ENCODE data around the gene HOXA13. TPM values are rescaled to one million over a fixed set of nuclear protein-coding genes. Genes with fewer than 3 reads are reported as not detected.

The HOXA13 gene
- total RNA-seq, 2 donors from 2014 or later, result not detected

GRCh38 chr7:27185854-27186667 is 13.8 kb downstream of the HOXA13 start:
- H3K27me3 Mint-ChIP-seq (ENCODE audit: insufficient read depth), result peaks cover 100% of the 10 kb centered on the region
- no peak for TF ChIP-seq CTCF (conservative IDR thresholded peaks at IDR 0.05)
- no peak overlapping the region for H3K9ac ChIP-seq (ENCODE audit: extremely low read depth, low read length, poor library complexity, severe bottlenecking)
- no peaks in the 10 kb centered on the region for H3K36me3 Mint-ChIP-seq (ENCODE audit: low read depth)
- H3K9me3 Mint-ChIP-seq, result no peaks in the 10 kb centered on the region
- DNase-seq, result peak; percentile 71
- 0 to 6% methylated on average over 5 to 23 of the region's 24 CpGs for WGBS, 2 experiments (ENCODE audit: insufficient coverage in 1 of 2, insufficient read length in 1 of 2)
- H3K27ac Mint-ChIP-seq, result no peak overlapping the region
- peaks cover 17% of the 10 kb centered on the region for H3K4me1 Mint-ChIP-seq
- H3K4me3 Mint-ChIP-seq, result peak overlapping the region; percentile 7
- no peaks in the 10 kb centered on the region for H3K9me3 ChIP-seq (ENCODE audit: control insufficient read depth, low read length)
- H3K4me1 ChIP-seq (ENCODE audit: control insufficient read depth, insufficient read depth, low read length), result peaks cover 9% of the 10 kb centered on the region
- H3K27ac ChIP-seq (ENCODE audit: low read depth, low read length), result no peak overlapping the region
- H3K4me3 ChIP-seq (ENCODE audit: low read length), result no peak overlapping the region
- peaks cover 100% of the 10 kb centered on the region for H3K27me3 ChIP-seq (ENCODE audit: control insufficient read depth, insufficient read depth, low read length, poor library complexity, severe bottlenecking)
- H3K36me3 ChIP-seq (ENCODE audit: control insufficient read depth, insufficient read depth, low read length), result no peaks in the 10 kb centered on the region

- Mint-ChIP-seq H3K27ac (no peak within 1 kb of the TSS), H3K27me3 (ENCODE audit: insufficient read depth) (peaks cover 100% of the 10 kb centered on the region), H3K4me1 (peaks cover 19% of the 10 kb centered on the region), H3K4me3 (peak within 1 kb of the TSS; percentile 46), H3K9me3 (no peaks in the 10 kb centered on the region), H3K36me3 (ENCODE audit: low read depth) (no peaks in the 10 kb centered on the region)
- Histone ChIP-seq H3K27ac (ENCODE audit: low read depth, low read length) (no peak within 1 kb of the TSS), H3K27me3 (ENCODE audit: control insufficient read depth, insufficient read depth, low read length, poor library complexity, severe bottlenecking) (peaks cover 100% of the 10 kb centered on the region), H3K9me3 (ENCODE audit: control insufficient read depth, low read length) (no peaks in the 10 kb centered on the region), H3K4me3 (ENCODE audit: low read length) (peak within 1 kb of the TSS; percentile 77), H3K4me1 (ENCODE audit: control insufficient read depth, insufficient read depth, low read length) (peaks cover 9% of the 10 kb centered on the region), H3K36me3 (ENCODE audit: control insufficient read depth, insufficient read depth, low read length) (no peaks in the 10 kb centered on the region), H3K9ac (ENCODE audit: extremely low read depth, low read length, poor library complexity, severe bottlenecking) (no peak within 1 kb of the TSS)
- no peak for TF ChIP-seq CTCF (conservative IDR thresholded peaks at IDR 0.05)
- WGBS, 2 experiments (ENCODE audit: insufficient coverage in 1 of 2, insufficient read length in 1 of 2), result 5 to 7% methylated on average over 22 to 43 of the region's 43 CpGs
- DNase-seq, result peak; percentile 69
These were observed 14.7 kb downstream of the HOXA13 start, which contains the start of gene HOXA11 for GRCh38 chr7:27185013-27185853. TSS of gene HOXA11 (minus strand) at chr7:27185232. CDS start at chr7:27185144, 88 bp downstream.

GRCh38 chr7:27184337-27185012 is 15.4 kb downstream of the HOXA13 start:
- no peak overlapping the region for H3K9ac ChIP-seq (ENCODE audit: extremely low read depth, low read length, poor library complexity, severe bottlenecking)
- H3K4me1 ChIP-seq (ENCODE audit: control insufficient read depth, insufficient read depth, low read length), result peaks cover 12% of the 10 kb centered on the region
- Mint-ChIP-seq H3K4me3 (peak overlapping the region; percentile 46), H3K27ac (no peak overlapping the region), H3K4me1 (peaks cover 23% of the 10 kb centered on the region), H3K9me3 (peaks cover 3% of the 10 kb centered on the region), H3K27me3 (ENCODE audit: insufficient read depth) (peaks cover 100% of the 10 kb centered on the region), H3K36me3 (ENCODE audit: low read depth) (no peaks in the 10 kb centered on the region)
- no peaks in the 10 kb centered on the region for H3K9me3 ChIP-seq (ENCODE audit: control insufficient read depth, low read length)
- H3K36me3 ChIP-seq (ENCODE audit: control insufficient read depth, insufficient read depth, low read length), result no peaks in the 10 kb centered on the region
- no peak overlapping the region for H3K27ac ChIP-seq (ENCODE audit: low read depth, low read length)
- WGBS, 2 experiments (ENCODE audit: insufficient coverage in 1 of 2, insufficient read length in 1 of 2), result 2 to 4% methylated on average over 33 to 72 of the region's 72 CpGs
- H3K4me3 ChIP-seq (ENCODE audit: low read length), result peak overlapping the region; percentile 77
- peak; percentile 74 for DNase-seq
- H3K27me3 ChIP-seq (ENCODE audit: control insufficient read depth, insufficient read depth, low read length, poor library complexity, severe bottlenecking), result peaks cover 100% of the 10 kb centered on the region
- no peak for TF ChIP-seq CTCF (conservative IDR thresholded peaks at IDR 0.05)

All from endodermal cell (in vitro differentiated cells).